Fibroblast of pulmonary artery (primary cell): ENCODE measurements around the gene SEL1L2.

Source experiments
- DNase-seq: peaks from one replicate; pipeline ENCODE4 v3.0.0-alpha.2; 2010; ENCODE audit warnings: low read depth
- H3K4me3 ChIP-seq: replicated peaks from 2 replicates; pipeline ENCODE4 v1.5.1; 2011; ENCODE audit warnings: low read depth, mild to moderate bottlenecking, control low read depth, low read length, moderate library complexity
- TF ChIP-seq, protein P1 (sequence below): IDR thresholded peaks from 2 replicates; pipeline ENCODE4 v1.5.1; 2011; ENCODE audit warnings: mild to moderate bottlenecking, control low read depth, low read length, inconsistent platforms; ENCODE audit errors: missing control alignments

SEL1L2 gene

DNA sequence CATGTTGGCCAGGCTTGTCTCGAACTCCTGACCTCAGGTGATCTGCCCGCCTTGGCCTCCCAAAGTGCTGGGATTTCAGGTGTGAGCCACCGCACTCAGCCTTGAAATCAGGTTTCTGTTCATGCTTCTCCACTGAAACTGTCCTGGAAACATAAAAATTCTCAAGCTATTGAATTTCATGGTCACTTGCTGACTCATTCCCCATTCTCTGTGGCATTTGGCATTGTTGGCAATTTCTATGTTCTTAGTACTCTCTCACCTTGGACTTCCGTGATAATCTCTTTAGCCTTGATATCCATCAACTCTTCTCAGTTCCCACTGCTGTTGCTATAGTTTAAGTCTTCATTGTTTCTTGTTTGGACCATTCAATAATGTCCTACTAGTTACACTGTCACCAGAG is 6.2 kb downstream of the SEL1L2 start:
- H3K4me3 ChIP-seq, result no peak overlapping the region
- DNase-seq, result no peak
- TF ChIP-seq, protein P1, sequence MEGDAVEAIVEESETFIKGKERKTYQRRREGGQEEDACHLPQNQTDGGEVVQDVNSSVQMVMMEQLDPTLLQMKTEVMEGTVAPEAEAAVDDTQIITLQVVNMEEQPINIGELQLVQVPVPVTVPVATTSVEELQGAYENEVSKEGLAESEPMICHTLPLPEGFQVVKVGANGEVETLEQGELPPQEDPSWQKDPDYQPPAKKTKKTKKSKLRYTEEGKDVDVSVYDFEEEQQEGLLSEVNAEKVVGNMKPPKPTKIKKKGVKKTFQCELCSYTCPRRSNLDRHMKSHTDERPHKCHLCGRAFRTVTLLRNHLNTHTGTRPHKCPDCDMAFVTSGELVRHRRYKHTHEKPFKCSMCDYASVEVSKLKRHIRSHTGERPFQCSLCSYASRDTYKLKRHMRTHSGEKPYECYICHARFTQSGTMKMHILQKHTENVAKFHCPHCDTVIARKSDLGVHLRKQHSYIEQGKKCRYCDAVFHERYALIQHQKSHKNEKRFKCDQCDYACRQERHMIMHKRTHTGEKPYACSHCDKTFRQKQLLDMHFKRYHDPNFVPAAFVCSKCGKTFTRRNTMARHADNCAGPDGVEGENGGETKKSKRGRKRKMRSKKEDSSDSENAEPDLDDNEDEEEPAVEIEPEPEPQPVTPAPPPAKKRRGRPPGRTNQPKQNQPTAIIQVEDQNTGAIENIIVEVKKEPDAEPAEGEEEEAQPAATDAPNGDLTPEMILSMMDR, result no peak

DNA sequence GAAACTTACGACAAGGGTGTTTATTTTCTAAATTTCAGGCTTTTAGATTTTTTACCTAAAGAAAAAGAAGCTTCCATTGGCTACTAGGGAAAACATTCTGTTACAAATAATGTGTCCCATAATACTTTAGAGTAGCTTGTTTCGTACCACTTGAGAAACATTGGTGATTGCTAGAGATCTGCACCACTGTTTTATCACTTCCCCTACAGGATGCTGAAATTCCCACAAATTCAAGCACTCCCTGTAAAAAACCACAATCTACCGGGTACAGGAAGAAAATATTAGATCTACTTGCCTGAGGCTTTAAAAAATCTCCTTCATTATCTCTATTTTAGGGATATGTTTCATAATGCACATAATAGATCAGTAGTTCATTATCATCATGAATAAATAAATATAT is 29.9 kb downstream of the SEL1L2 start:
- H3K4me3 ChIP-seq, result no peak overlapping the region
- TF ChIP-seq, protein P1, result no peak
- no peak for DNase-seq

DNA sequence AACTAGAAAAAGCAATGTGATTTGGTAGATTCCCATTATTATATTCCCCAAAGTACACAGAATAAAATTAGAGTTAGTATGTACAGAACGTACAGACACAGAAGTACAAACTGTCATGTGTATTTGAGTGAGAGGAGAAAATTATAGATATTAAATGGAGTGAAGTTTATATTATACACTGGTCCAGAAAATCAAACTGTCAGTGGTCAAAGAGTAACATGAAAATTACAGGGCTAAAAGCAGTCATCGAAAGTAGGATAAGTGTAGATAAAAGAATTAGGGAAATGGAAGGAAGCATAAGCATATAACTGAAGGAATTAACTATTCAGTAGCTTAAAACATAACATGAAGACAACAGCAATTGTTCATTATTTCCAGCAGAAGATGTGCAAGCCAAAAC is 30.3 kb downstream of the SEL1L2 start:
- TF ChIP-seq, protein P1, result no peak
- H3K4me3 ChIP-seq, result no peak overlapping the region
- DNase-seq, result no peak

DNA sequence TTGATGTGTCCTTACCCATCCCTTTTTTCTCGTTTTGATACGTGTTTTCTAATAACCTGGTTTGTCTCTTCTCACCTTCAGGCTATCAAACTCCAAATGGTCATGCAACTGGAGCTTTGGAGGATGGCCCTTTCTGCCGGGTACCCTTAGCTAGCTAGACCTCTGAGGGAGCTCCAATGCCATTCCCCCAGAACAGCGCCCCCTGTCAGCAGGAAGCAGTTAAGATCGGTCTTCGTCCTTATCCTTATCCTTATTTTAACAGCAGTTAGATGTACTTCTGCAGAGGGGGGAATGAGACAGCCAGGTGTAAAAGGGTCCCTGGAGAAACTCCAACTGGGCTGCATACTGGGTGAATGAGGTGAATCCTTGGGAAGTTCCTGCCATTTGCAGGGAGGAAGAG is 37.2 kb downstream of the SEL1L2 start:
- no peak overlapping the region for H3K4me3 ChIP-seq
- DNase-seq, result no peak
- TF ChIP-seq, protein P1, result no peak

DNA sequence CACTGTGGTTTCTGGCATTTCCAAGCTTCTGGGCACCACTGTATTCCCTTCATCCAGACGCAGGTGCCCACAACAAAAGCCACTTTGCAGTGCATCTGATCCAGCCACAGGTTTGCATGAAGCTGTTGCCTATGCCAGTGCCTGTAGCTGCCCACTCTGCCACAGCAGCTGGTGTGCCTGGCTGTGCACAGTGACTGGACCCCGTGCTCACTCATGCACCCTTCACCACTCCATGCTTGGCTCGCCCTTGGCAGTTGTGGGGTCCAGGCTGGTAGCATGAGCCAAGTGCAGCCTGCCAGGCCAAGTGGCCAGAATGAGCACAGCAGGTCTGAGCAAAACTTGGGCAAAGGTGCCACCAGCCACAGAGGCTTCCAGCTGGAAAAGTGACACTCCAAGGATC is 42.7 kb downstream of the SEL1L2 start:
- no peak overlapping the region for H3K4me3 ChIP-seq
- DNase-seq, result no peak
- TF ChIP-seq, protein P1, result no peak

DNA sequence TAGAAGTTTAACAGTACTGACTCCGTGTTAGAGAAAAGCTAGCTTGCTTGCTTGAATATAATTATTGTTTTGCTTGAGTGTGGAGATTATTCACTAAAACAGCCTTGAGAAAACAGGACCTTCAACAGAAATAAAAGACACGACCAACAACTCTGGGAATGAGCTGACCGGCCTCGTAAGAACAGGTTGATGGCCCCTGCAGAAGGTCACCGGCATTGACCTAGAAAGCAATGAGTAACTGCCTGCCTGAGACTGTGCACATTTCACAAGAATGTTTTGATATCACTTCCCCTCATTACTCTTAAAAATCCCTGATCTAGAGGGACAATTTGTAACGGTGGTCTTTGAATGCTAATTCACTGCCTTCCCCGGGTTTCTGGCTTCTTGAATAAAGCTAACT is 49.4 kb downstream of the SEL1L2 start:
- DNase-seq, result no peak
- H3K4me3 ChIP-seq, result no peak overlapping the region
- TF ChIP-seq, protein P1, result no peak

DNA sequence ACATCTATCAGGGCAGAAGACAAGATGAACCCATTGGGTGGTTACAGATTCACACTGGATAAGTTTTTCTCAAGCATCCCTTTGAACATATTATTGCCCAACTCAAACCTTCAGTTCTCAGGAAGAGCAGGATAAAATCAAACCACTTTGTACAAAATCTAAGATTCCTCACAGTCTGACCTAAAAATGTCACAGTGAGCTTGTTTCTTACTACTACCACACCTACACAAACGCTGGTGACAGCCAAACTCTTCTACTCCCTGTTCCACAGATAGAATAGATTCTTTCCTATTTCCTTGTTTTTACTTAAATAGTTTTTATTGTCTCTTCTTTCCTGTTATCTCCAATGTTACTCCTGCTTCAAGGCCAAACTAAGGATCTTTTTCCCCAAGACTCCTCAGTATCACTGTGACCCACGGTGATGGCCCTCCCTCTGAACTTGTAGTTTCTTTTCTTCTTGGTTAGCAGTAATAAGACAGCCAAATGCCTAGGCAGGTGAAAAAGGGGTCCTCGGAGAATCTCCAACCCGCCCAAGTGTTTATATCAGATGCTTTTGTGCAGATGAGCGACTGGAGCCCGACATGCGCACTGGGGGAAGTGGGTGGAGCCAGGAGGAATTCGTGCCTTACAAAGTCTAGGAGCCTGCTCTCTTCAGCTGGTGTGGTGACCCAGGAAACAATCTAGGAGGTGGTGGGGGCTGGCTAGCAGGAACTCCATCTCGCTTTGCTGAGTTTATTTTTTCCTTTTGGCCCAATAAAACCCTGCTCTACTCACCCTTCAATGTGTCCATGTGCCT is 53.4 kb downstream of the SEL1L2 start:
- H3K4me3 ChIP-seq, result no peak overlapping the region
- no peak for DNase-seq
- TF ChIP-seq, protein P1, result no peak
